ENCODE measurements around the gene ETS2. TPM values are rescaled to one million over a fixed set of nuclear protein-coding genes. Genes with fewer than 3 reads are reported as not detected.

The ETS2 gene
- polyA plus RNA-seq, 3 donors: 54.2 to 150 (median 59.5) TPM

- Histone ChIP-seq H3K36me3 (replicated peaks in 1 of 2; ENCODE audit: control insufficient read depth in 1 of 2, insufficient read depth in 2 of 2, low read length in 2 of 2) (peaks cover 77 to 82% of the 10 kb centered on the region in 2 donors), H3K79me2 (ENCODE audit: insufficient read depth, low read length) (peaks cover 24% of the 10 kb centered on the region), H3K27ac (ENCODE audit: low read depth in 1 of 2, low read length in 2 of 2) (peak overlapping the region in 1 of 2 donors; percentile 72), H4K20me1 (ENCODE audit: insufficient read depth, low read length) (peaks cover 67% of the 10 kb centered on the region), H3K27me3 (ENCODE audit: control insufficient read depth in 2 of 2, insufficient read depth in 2 of 2, low read length in 2 of 2) (no peaks in the 10 kb centered on the region), H2AFZ (ENCODE audit: insufficient read depth, low read depth, low read length, poor library complexity, severe bottlenecking) (no peak overlapping the region), H3K9ac (ENCODE audit: insufficient read depth, low read length, poor library complexity, severe bottlenecking) (no peak overlapping the region), H3K4me2 (replicated peaks; ENCODE audit: extremely low read depth, low read length, poor library complexity, severe bottlenecking) (no peak overlapping the region), H3K9me3 (replicated peaks in 1 of 2; ENCODE audit: control insufficient read depth in 1 of 2, insufficient read depth in 1 of 2, low read length in 2 of 2) (peaks cover 0 to 7% of the 10 kb centered on the region in 2 donors), H3K4me1 (ENCODE audit: control insufficient read depth in 1 of 2, insufficient read depth in 2 of 2, low read length in 2 of 2) (peaks cover 20 to 26% of the 10 kb centered on the region in 2 donors), H3K4me3 (replicated peaks in 1 of 3; ENCODE audit: low read depth in 2 of 3, low read length in 3 of 3) (no peak overlapping the region)
- H3K4me1 Mint-ChIP-seq: peaks cover 33% of the 10 kb centered on the region
- WGBS (ENCODE audit: insufficient coverage): 94% methylated on average over 2 of the region's 9 CpGs
- H3K27ac Mint-ChIP-seq: peak overlapping the region; percentile 76 to 97 (median 92)
- H3K9me3 Mint-ChIP-seq: peaks cover 0 to 11% (median 7%) of the 10 kb centered on the region in 7 donors
- peaks cover 75 to 81% of the 10 kb centered on the region in 2 donors for H3K36me3 Mint-ChIP-seq
- no peak for DNase-seq
- no peak overlapping the region for H3K4me3 Mint-ChIP-seq
- H3K27me3 Mint-ChIP-seq (ENCODE audit: low read depth in 3 of 3): peaks cover 0 to 2% (median 0%) of the 10 kb centered on the region in 3 donors
- TF ChIP-seq CTCF (IDR thresholded peaks at IDR 0.05): no peak
- intact Hi-C loops (cut with micrococcal nuclease): no loop called here
Measured at GRCh38 chr21:38821959-38822682, 16.4 kb downstream of the ETS2 start.

- H3K4me1 ChIP-seq (ENCODE audit: control insufficient read depth in 1 of 2, insufficient read depth in 2 of 2, low read length in 2 of 2): peaks cover 20 to 26% of the 10 kb centered on the region in 2 donors
- no peak for TF ChIP-seq CTCF (IDR thresholded peaks at IDR 0.05)
- H3K4me2 ChIP-seq (replicated peaks; ENCODE audit: extremely low read depth, low read length, poor library complexity, severe bottlenecking): no peak overlapping the region
- no peak overlapping the region for H3K27ac ChIP-seq (ENCODE audit: low read depth in 1 of 2, low read length in 2 of 2)
- Mint-ChIP-seq H3K9me3 (peaks cover 0 to 12% (median 7%) of the 10 kb centered on the region in 7 donors), H3K4me3 (no peak overlapping the region), H3K4me1 (peaks cover 33% of the 10 kb centered on the region), H3K27me3 (ENCODE audit: low read depth in 3 of 3) (peaks cover 0 to 2% (median 0%) of the 10 kb centered on the region in 3 donors), H3K27ac (peak overlapping the region in 5 of 7 donors; percentile 48 to 95 (median 63)), H3K36me3 (peaks cover 68 to 74% of the 10 kb centered on the region in 2 donors)
- intact Hi-C loops (cut with micrococcal nuclease): no loop called here
- peaks cover 20% of the 10 kb centered on the region for H3K79me2 ChIP-seq (ENCODE audit: insufficient read depth, low read length)
- WGBS (ENCODE audit: insufficient coverage): 89% methylated on average over 23 of the region's 26 CpGs
- no peak for DNase-seq
- peaks cover 60% of the 10 kb centered on the region for H4K20me1 ChIP-seq (ENCODE audit: insufficient read depth, low read length)
- no peak overlapping the region for H3K4me3 ChIP-seq (replicated peaks in 1 of 3; ENCODE audit: low read depth in 2 of 3, low read length in 3 of 3)
- H3K9ac ChIP-seq (ENCODE audit: insufficient read depth, low read length, poor library complexity, severe bottlenecking): no peak overlapping the region
- peaks cover 0 to 7% of the 10 kb centered on the region in 2 donors for H3K9me3 ChIP-seq (replicated peaks in 1 of 2; ENCODE audit: control insufficient read depth in 1 of 2, insufficient read depth in 1 of 2, low read length in 2 of 2)
- H2AFZ ChIP-seq (ENCODE audit: insufficient read depth, low read depth, low read length, poor library complexity, severe bottlenecking): no peak overlapping the region
- peaks cover 70 to 75% of the 10 kb centered on the region in 2 donors for H3K36me3 ChIP-seq (replicated peaks in 1 of 2; ENCODE audit: control insufficient read depth in 1 of 2, insufficient read depth in 2 of 2, low read length in 2 of 2)
- no peaks in the 10 kb centered on the region for H3K27me3 ChIP-seq (ENCODE audit: control insufficient read depth in 2 of 2, insufficient read depth in 2 of 2, low read length in 2 of 2)
Measured at GRCh38 chr21:38822778-38823238, 17.1 kb downstream of the ETS2 start.
